Brain microvascular endothelial cell (primary cell): ENCODE measurements around the gene ENO1.

Experiments used
- DNase-seq: peaks from one replicate; pipeline ENCODE4 v3.0.0-alpha.2; 2020
- H3K27ac ChIP-seq: fragments of 250-450 bp; sonication (Bioruptor Pico); 2 replicates; pipeline ENCODE4 v1.5.1; 2020; ENCODE audit warnings: mild to moderate bottlenecking, moderate library complexity
- H3K27me3 ChIP-seq: fragments of 250-450 bp; sonication (Bioruptor Pico); replicated peaks from 2 replicates; pipeline ENCODE4 v1.5.1; 2020; ENCODE audit warnings: mild to moderate bottlenecking
- H3K36me3 ChIP-seq: fragments of 250-450 bp; sonication (Bioruptor Pico); replicated peaks from 2 replicates; pipeline ENCODE4 v1.5.1; 2020; ENCODE audit warnings: mild to moderate bottlenecking
- H3K4me3 ChIP-seq: 2 replicates; pipeline ENCODE4 v1.5.1; 2011; ENCODE audit warnings: low read depth, mild to moderate bottlenecking, control low read depth, low read length, moderate library complexity
- CTCF ChIP-seq: IDR thresholded peaks from 2 replicates; pipeline ENCODE4 v1.5.1; 2011; ENCODE audit warnings: low read depth, mild to moderate bottlenecking, moderate library complexity, low read length, control low read depth, inconsistent platforms; ENCODE audit errors: missing control alignments
- in situ Hi-C: cut with HindIII; loops from 2 replicates; pipeline ENCODE4 v1.10.0; 2017; ENCODE audit warnings: low sequenced_read_pairs, low pct_ligation_motif_present

ENO1 gene

GRCh38 chr1:8910331-8910730 lies 31.8 kb upstream of the ENO1 start:
- no peak for TF ChIP-seq CTCF

GRCh38 chr1:8908388-8909151 lies 30.1 kb upstream of the ENO1 start:
- Histone ChIP-seq H3K4me3 (no peak overlapping the region), H3K27me3 (no peaks in the 10 kb centered on the region), H3K27ac (no peak overlapping the region), H3K36me3 (no peaks in the 10 kb centered on the region)
- in situ Hi-C loops = no loop called here
- TF ChIP-seq CTCF = no peak
- no peak for DNase-seq

More at GRCh38 chr1:8910331-8910730, 31.8 kb upstream of the ENO1 start:
- Histone ChIP-seq H3K27ac (no peak overlapping the region), H3K27me3 (no peaks in the 10 kb centered on the region), H3K4me3 (no peak overlapping the region), H3K36me3 (no peaks in the 10 kb centered on the region)
- in situ Hi-C loops = no loop called here
- no peak for DNase-seq

- no peak for DNase-seq
- in situ Hi-C loops = no loop called here
Observed at GRCh38 chr1:8905582-8906191, 27.2 kb upstream of the ENO1 start.

DNA sequence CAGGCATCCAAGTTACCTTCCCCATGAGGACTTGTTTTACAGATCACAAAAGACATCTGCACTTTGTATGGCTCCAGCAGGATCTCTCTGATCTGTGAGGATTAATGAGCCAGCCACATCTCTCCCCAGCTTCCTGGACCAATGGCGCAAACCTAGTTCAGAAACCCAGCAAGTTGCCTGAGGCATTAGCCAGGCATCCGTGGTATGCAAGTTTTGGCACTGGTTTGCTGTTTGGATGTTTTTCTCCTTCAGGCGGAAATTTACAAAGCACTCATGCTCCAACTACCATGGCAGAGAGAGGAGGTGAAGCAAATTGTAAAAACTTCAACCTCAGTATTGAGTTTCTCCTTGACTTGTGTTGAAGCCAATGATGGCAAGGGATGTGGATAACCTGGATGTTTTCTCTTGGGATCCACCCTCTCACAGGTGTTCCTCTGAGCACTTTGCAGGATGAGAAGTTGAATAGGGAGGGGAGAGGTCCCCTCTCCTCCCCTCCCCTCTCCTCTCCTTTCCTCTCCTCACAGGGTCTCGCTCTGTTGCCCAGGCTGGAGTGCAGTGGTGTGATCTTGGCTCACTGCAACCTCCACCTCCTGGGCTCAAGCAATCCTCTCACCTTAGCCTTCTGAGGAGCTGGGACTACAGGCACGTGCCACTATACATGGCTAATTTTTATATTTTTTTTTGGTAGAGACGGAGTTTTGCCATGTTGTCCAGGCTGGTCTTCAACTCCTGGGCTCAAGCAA lies 25.6 kb upstream of the ENO1 start:
- Histone ChIP-seq H3K36me3 (no peaks in the 10 kb centered on the region), H3K27ac (peak overlapping the region; percentile 36), H3K27me3 (no peaks in the 10 kb centered on the region), H3K4me3 (no peak overlapping the region)
- in situ Hi-C loops = no loop called here
- DNase-seq = peak; percentile 87
- TF ChIP-seq CTCF = no peak

More at GRCh38 chr1:8905582-8906191, 27.2 kb upstream of the ENO1 start:
- no peak overlapping the region for H3K4me3 ChIP-seq
- no peaks in the 10 kb centered on the region for H3K36me3 ChIP-seq
- no peak overlapping the region for H3K27ac ChIP-seq
- TF ChIP-seq CTCF = no peak
- H3K27me3 ChIP-seq = no peaks in the 10 kb centered on the region

DNA sequence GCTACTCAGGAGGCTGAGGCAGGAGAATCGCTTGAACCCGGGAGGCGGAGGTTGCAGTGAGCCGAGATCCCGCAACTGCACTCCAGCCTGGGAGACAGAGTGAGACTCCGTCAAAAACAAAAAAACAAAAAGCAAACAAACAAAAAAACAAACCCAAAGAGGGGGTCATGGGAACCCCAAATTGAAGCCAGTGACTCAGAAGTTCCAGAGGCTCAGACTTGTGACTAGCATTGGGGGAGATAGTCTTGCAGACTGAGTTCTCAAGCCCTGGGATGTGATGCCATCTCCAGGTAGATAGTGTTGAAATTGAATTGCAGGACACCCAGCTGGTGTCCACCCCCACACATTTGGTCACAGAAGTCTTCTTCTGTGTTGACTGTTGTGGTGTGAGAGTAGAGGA lies 24.9 kb upstream of the ENO1 start:
- H3K4me3 ChIP-seq = no peak overlapping the region
- no peak for TF ChIP-seq CTCF
- DNase-seq = no peak
- in situ Hi-C loops = no loop called here
- H3K27me3 ChIP-seq = no peaks in the 10 kb centered on the region
- peak overlapping the region; percentile 36 for H3K27ac ChIP-seq
- no peaks in the 10 kb centered on the region for H3K36me3 ChIP-seq
